Cerebellar nuclear complex (tissue), 1 donor: Measurements from ENCODE around the gene BACE2.

Source experiments
- DNase-seq, 2 experiments: peaks; one replicate each; lab custom pipeline; 2025; lab: John Stamatoyannopoulos, UW

BACE2 gene

DNA sequence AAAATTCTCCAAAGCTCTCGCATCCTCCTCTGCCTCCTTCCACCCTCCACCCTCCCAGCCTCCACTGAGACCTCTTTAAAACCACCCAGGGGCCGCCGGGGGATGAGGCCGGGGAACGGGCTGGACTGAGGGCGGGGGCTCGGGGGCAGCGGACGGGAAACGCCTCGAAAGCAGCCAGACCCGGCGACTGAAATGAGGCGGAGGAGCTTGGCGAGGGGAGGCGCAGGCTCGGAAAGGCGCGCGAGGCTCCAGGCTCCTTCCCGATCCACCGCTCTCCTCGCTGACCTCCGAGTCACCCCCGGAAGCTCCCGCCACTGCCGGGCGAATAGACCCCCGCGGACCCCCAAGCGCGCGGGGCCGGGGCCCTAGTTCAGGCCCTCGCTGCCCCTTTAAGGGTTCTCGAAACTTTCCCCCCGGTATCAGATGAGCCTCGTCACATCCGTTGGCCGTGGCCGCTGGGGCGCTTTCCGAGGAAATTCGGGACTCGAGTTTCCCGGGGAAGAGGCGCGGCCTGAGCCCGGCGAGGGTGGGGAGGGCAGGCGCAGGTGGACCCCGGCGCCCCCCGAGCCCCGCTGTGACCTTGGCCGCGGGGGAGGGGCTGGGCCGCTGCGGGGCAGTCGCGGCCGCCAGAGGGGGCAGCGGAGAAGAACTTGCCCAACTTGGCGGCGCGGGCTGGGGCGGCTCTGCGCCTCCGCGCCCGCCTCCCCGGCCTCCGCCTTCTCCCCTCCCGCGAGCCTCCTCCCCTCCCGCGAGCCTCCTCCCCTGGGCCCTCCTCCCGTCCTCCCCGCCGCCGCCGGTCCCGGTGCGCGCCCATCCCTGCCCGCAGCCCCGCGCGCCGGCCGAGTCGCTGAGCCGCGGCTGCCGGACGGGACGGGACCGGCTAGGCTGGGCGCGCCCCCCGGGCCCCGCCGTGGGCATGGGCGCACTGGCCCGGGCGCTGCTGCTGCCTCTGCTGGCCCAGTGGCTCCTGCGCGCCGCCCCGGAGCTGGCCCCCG lies at the start of gene BACE2:
Gene BACE2 (plus strand): TSS at position 813 of the 995 bp plus-strand sequence. CDS start 104 bp downstream, at position 917.
- no peak for DNase-seq

DNA sequence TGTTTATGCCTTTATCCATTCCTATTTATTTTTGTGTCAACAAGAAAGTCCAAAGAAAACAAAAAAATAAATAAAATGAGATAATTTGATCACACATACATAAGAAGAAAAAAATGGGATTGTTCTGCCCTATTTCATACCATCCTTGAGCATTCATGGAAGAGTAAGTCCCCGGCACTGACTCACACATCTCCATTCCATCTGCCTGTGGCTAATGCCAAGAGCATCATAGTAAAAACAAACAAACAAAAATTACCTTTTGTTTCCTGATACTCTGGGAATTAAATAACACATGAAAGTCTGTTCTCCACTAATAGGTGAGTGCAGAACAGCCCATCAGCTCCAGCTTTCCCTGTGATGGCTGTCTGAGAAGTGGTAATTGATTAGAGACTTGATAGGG lies 48.1 kb upstream of the BACE2 start:
- DNase-seq = no peak

DNA sequence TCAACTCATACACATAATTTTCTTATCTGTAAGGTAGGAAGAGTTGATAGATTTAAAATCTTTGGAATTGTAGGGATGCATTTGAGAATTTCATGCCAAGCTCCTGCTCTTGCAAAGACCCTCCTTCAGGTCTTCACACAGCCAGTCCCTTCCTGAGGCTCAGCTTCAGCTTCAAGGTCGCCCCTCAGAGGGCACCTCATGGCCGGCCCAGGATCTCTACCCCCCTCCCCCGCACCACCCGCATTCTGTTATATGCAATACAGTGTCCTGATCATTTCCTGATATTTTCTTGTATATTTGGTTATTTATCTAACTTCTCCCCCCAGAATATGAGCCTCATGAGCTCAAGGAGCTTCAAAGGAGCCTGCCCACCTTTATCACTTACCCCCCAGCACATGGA lies 47.0 kb upstream of the BACE2 start:
- no peak for DNase-seq

DNA sequence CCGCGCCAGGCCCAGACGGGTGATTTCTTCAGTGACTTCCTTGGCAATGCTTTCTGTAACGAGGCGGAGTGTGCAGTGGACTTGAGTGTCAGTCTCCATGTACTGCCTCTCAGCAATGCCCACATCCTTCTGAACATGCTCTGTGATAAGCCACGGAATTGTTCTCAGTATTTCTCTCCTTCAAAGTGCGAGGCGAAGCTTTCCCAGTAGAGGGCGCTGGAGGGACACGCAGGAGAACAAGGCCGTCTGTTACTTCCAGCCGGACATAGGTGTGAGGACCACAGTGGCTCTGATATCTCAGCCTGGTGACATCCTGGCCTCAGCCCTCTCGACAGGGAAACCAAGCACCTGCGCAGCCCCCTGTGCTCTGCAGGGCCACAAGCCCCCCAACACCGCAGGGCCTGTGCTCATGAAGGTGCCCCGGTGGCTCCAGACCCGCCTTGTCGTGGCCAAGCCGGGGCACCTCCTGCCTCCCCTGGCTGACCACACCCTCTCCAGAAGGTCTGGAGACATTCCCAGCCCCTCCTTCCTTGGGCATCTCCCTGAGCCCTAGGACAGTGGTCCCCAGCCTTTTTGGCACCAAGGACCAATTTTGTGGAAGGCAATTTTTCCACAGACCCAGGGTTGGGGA lies 46.1 kb upstream of the BACE2 start:
- no peak for DNase-seq

DNA sequence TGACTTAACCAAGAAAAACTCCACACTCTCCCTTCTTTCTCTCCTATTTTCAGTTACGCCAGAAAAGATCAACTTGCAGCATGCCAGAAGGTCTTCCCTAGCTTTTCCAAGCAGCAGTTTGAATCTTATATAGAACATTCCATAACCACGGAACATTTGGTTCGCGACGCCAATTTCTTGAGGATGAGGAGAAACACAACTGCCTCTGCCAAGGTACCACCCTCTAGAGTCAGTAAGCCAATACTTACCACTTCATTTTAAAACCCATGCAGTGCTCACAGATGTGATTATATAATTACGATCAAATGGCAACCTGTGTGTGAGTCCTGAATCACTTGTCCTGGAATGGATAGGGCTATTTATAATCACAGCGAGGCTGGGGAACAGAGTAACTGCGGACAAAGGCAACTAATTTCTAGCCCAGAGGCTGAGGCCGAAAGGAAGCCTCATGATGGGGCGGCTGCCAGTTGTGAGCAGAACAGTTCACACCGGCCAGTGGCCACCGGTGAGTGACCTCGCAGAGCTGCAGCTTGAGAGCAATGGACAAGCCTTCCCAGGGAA lies 43.2 kb upstream of the BACE2 start:
- DNase-seq = no peak

DNA sequence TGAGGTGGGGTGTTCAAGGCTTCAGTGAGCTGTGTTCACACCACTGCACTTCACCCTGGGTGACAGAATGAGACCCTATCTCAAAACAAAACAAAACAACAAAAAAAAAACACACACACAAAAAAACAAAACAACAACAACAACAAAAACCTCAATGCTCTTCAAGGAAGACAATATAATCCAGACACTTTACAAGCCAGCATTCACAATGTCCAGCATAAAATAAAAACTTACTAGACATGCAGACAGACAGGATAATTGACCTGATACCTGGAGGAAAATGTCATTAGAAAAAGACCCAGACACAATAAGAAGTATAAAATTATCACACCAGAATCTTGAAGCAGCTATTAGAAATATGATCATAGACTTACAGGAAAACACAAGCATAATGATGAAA lies 39.0 kb upstream of the BACE2 start:
- no peak for DNase-seq

DNA sequence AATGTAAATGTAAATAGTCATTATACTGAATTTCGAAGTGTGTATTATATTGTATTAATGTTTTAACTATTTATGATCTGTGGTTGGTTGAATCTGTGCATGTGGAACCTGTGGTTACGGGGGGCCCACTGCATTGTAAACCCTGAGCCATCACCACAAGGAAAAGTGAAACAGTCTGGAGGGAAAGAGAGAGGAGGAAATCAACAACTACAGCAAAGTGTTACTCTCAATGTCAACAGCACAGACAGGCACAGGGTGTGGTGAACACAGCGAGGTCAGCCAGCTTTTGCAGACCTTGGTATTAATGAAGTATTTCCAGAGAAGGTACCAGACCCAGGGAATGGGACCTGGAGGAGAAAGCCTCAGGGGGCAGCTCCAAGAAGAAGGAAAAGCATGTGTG lies 37.1 kb upstream of the BACE2 start:
- DNase-seq = no peak

DNA sequence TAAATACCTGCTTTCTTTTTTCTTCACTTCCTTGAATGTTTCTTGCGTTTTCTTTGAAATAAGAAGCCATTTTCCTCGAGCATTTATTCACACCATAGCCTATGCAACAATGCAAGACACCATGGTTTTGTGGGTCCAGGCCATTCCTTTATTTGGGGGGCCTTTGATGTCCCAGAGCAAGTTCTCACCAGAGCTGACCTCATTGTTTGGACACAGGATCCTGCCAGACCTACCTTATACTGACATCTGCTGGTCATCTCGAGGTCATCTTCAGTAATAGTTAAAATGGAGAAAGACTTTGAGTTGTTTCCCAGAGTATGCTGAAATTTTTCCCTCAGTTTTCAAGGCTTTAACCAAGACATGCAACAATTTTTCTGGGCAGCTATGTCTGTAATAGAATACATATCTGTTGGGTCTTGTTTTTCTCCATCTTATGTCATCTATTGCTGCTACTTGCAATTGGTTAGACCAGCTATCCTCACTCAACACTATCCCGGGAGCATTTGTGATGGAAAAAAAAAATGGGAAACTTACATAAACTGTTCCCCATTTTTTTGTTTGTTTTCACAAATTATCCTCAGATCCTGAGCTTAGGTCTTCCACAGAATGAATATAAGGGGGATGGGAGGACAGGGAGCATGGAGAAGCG lies 34.0 kb upstream of the BACE2 start:
- no peak for DNase-seq

DNA sequence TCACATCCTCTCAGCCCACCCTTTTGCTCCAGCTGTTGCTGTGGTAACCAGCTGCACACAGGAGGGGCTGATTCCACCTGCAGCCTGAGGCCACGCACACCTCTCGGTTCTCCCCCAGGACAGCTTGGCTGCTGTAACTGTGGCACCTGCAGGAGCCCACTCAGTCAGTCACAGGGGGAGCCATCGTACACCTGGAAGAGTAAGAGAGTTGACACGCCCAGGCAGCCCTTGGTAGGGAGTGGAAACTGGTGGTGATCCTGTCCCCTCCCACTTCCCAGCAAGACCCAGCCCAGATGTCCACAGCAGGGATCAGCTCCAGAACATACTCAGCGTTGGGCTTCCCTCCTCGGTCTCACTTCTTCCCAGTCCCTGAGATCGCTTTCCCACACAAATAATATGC lies 32.2 kb upstream of the BACE2 start:
- no peak for DNase-seq

DNA sequence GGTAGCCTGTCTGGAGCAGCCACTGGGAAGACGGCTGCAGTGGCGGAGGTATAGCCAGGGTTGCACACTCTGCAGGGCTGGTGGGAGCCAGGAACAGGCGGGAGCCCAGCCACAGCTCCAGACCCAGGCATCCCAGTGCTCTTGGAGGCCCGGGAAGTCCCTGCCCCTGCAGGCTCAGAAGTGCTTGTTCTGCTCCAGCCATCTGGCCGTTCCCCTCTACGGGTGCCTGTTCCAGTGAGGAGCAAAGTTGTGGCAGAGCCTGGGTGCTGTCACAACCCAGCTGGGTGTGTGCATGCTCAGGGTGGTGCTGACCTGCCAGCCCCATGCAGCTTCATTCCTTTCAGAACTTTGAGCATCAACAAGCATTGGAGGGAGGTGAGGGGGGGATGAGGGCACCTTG lies 31.7 kb upstream of the BACE2 start:
- DNase-seq = no peak

DNA sequence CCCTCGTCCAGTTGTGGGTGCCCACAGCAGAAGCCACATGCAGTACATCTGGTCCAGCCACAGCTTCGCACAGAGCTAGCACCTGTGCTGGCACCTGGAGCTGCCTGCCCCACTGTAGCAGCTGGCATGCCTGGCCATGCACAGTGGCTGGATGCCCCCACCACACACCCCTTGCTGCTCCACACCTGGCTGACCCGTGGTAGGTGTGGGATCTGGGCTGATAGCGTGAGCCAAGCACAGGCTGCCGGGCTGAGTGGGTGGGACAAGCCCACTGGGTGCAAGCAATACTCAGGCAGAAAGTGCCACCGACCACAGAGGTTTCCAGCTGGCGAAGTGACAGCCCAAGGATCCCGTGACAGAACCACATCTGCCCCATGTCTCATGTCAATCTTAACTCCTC lies 30.6 kb upstream of the BACE2 start:
- no peak for DNase-seq

DNA sequence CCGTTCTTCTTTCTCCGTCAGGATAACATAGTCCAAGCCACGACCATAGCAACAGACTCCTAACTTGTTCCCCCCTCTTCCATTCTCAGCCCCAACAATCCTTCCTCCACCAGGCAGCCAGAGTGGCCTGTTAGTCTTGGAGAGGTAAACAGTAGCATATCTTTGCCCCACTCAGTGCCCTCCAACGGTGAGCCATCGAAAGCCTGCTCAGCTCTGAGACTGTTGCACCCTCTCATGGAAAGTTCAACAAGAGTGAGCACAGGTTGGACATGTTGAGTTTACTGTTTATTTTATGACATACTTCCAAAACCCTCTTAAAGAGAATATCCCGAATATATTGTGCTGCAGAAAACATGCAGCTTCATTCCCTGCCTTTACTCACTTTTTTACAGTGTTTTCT lies 30.1 kb upstream of the BACE2 start:
- no peak for DNase-seq

DNA sequence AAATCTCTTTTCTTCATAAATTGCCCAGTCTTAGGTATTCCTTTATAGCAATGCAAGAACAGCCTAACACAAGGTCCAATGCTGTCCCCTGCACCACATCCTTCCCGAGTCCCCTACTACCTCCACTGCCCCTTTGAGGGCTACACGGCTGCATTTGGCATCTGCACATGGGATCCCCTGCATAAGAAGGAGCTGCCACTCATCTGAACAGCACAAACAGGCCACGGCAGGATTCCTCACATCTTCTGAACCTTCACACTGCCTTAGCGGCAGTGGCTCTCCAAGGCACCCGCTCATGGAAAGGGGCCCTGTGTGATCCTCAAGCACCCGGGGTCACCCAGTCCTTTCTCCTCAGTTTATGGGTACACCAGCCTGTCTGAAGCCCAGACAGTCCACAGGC lies 29.2 kb upstream of the BACE2 start:
- DNase-seq = no peak

DNA sequence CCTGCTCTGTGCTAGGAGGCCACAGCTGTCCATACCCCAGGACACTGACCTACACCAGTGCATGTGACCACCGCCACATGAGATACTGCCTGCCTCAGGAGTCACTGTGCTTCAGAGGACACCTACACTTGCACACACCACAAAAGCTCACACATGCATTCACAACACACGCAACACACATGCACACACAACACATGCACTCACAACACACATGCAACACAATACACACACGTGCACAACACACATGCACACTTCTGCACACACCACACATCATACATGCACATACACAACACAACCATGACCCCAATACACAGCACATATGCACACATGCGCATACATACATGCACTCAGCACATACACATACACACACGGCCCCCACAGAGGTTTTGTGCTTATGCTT lies 28.7 kb upstream of the BACE2 start:
- DNase-seq = no peak

DNA sequence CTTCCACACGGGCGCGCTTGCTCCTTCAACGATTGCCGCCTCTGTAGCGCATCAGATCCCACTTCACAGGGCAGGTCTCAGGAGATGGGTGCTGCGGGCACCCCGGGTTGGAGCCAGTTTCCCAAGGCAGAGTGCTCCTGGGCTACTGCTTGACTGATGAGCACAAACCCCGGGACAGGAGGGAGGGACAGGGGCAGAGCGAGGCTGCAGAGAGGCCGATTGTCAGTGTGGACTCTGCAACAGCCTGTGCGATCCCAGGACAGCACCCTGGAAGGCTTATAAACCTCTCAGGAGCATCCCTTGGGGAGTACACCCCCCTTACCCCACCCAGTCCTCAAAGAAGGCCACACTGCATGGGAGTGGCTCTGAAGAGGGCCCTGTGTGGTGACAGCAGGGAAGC lies 28.0 kb upstream of the BACE2 start:
- DNase-seq = no peak

DNA sequence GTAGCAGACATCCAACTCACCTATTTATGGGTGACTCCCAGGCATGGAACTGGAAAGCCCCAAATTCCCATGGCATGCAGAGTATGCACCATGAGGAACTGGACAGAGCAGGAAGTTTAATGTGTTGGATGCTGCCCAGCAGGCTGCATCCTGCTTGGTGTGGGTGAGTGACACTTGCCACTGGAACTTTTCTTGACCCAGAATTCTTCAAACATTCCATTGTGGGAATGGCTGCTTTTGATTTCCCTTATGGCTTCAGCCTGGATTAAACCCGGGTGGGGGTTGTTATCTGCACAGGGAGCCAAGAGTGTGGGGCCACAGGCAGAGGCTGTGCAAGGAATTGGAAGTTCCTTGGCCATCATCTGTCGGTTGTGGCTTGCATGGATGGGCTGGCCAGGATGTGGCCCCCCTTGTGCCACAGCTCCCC lies 26.9 kb upstream of the BACE2 start:
- DNase-seq = no peak

DNA sequence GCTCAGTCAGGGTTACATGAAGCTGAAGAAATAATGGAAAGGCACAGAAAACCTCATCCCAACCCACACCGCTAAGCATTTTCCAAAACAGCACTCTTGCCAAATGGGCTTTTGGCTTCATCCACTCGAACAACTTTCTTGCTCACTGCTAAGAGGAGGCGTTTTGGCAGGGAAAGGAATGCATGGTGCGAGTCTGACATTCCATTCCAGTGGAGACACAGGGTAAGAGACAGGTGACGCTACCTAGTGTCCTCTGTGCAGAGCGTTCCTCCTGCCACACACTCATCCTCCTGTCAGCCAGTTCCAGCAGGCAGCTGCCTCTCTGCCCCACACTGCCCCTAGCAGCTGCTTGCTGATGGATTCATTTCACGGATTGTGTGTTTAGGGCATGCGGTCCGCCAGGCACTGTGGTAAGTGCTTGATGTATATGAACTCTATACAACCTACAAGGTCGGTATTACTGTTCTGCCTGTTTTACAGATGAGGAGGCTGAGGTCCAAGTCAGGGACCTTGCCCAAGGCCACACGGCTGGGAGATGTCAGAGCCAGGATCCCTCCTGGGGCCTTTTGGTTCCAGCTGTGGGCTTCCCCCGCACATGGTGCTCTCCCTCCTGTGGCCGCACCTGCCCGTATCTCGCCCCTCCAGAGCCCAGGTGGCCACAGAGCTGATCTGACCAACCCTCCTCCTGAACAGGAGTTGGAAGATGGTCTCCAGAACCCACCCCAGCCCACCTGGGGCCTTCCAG lies 25.7 kb upstream of the BACE2 start:
- DNase-seq = no peak

DNA sequence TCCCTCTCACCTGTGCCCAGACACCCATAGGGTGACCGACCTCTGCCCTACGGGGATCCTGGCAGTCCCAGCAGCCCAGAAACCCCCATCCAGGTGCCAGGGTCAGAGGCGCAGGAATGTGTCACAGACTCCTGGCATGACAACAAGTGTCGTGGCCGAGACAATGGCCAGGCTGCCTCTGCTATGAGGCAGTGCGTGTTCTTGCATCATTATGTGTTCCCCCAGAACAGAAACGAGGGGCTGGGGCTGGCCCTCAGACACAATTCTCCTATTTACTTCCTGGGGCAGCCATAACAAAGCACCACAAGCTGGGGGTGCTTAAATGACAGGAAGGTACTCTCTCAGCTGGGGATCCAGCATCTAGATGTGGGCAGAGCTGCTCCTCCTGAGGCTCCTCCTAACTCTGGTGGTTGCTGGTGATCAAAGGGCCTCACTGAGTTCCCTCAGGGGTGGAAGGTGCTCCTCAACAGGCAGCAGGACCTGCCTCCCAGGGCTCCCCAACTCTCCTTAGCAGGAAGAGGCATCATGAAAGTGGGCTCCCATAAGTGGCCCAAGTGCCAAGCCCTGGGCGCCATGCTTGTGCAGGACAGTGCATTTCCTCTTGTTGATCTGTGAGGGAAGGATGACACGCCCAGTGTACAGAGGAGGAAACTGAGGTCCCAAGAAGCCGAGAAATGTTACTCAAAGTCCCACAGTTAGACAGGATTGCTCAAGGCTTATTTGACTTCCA lies 24.2 kb upstream of the BACE2 start:
- DNase-seq = no peak

DNA sequence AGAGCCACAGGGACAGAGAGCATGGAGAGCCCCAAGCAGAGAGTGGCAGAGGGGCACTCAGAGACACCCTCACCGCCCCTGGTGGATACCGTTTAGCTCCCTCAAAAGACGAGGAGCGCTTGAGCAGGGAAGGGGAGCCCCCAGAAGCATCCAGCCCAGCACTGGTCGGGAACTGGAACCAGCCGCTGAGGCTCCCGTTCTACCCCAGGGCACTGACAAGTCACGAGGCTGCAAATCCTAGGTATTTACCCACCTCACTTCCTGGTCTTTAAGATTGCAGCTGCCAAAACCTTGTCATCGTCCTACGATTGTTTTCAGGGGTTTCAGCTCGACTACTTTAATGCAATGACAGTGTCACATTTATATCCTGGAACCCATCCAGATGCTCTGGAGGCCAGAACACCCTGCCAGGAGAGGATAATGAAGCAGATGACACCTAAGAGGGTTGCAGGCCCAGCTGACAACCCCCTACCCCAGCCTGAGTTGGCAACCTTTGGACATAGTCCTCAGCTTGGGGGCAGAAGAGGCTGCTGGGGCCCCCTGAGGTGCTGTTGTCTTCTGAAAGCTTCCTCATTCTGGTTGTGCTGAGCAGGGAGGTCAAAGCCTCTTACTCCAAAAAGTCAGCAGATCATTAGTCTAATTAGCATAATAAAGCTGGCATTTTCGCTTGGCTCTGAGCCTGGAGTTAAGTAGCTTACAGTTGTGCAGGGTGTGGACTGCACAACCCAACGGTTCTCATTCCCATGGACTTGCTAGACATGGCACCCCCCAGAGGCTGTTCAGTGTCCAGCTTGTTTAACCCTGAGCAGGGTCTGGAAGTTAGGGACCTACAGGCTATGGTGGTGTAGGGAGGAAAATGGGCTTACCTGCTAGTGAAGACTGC lies 20.6 kb upstream of the BACE2 start:
- DNase-seq = no peak

DNA sequence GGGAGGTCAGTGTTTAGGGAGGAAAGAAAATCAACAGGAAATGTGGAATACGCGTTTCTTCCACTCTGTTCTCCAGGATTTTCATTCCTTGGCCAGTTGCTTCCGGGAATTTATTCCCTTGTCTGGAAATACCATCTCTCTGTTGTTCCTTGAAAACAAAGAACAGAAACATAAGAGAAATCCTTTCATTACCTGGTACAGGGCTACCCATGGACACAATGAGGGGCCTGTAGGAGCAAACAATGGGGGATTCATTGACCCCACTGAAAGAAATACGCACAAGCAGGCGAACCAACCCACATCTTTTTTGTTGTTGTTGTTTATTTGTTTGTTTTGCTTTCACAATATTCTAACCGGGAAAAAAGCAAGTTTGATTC lies 20.0 kb upstream of the BACE2 start:
- DNase-seq = no peak
